ENCODE measurements around the gene NECTIN2. TPM values are rescaled to one million over a fixed set of nuclear protein-coding genes. Genes with fewer than 3 reads are reported as not detected.

NECTIN2 gene
- total and polyA plus RNA-seq, 4 donors = 49.4 to 77.5 (median 55.5) TPM

DNA sequence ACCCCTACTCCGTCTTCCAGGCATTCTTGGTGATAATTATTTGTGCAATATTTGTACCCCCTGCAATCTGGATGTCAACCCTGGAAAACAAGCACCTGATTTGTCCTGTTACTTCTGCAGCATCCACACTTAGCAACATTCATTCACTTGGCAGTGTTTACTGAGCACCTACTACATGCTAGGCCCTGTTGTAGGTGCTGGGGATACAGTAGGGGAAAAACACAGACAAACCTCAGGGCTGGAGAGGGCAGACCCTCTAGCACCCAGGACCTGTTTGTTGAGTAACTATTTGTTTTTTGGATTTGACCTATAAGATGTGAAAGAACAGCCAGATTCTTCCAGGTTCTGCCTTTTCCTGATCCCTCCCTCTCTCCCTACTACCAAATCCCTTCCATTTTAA lies 9.5 kb downstream of the NECTIN2 start:
- H3K27me3 ChIP-seq (ENCODE audit: control insufficient read depth in 4 of 4, insufficient read depth in 4 of 4, low read length in 3 of 4) = no peaks in the 10 kb centered on the region
- WGBS = 96% methylated on average over 1 of the region's 1 CpG
- peaks cover 14 to 58% (median 45%) of the 10 kb centered on the region in 4 donors for H3K4me1 ChIP-seq (ENCODE audit: control insufficient read depth in 4 of 4, insufficient read depth in 4 of 4, low read length in 3 of 4)
- no peak overlapping the region for H3K9ac ChIP-seq (ENCODE audit: low read depth in 1 of 2, low read length in 2 of 2)
- no peak for DNase-seq (ENCODE audit: low spot score)
- H3K36me3 ChIP-seq (ENCODE audit: control insufficient read depth in 4 of 4, insufficient read depth in 3 of 4, low read depth in 1 of 4, low read length in 3 of 4) = peaks cover 0 to 2% (median 0%) of the 10 kb centered on the region in 4 donors
- no peak overlapping the region for H3K4me3 ChIP-seq (ENCODE audit: low read depth in 1 of 3, low read length in 3 of 3)
- TF ChIP-seq JUND (IDR thresholded peaks at IDR 0.05) (no peak), FOXA1 (IDR thresholded peaks at IDR 0.05) (no peak), TAF1 (conservative IDR thresholded peaks at IDR 0.05) (no peak), RAD21 (IDR thresholded peaks at IDR 0.05) (no peak), SP1 (IDR thresholded peaks at IDR 0.05) (no peak), HNF4A (conservative IDR thresholded peaks at IDR 0.05) (no peak), HNF4G (IDR thresholded peaks at IDR 0.05) (no peak), YY1 (IDR thresholded peaks at IDR 0.05) (no peak), NR2F2 (IDR thresholded peaks at IDR 0.05) (no peak), GABPA (IDR thresholded peaks at IDR 0.05 in 1 of 2, conservative IDR thresholded peaks at IDR 0.05 in 1 of 2) (no peak)
- TF ChIP-seq, protein P1, sequence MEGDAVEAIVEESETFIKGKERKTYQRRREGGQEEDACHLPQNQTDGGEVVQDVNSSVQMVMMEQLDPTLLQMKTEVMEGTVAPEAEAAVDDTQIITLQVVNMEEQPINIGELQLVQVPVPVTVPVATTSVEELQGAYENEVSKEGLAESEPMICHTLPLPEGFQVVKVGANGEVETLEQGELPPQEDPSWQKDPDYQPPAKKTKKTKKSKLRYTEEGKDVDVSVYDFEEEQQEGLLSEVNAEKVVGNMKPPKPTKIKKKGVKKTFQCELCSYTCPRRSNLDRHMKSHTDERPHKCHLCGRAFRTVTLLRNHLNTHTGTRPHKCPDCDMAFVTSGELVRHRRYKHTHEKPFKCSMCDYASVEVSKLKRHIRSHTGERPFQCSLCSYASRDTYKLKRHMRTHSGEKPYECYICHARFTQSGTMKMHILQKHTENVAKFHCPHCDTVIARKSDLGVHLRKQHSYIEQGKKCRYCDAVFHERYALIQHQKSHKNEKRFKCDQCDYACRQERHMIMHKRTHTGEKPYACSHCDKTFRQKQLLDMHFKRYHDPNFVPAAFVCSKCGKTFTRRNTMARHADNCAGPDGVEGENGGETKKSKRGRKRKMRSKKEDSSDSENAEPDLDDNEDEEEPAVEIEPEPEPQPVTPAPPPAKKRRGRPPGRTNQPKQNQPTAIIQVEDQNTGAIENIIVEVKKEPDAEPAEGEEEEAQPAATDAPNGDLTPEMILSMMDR (IDR thresholded peaks at IDR 0.05; ENCODE audit: low read depth, low read length, missing input control) = no peak
- TF ChIP-seq, protein P2, sequence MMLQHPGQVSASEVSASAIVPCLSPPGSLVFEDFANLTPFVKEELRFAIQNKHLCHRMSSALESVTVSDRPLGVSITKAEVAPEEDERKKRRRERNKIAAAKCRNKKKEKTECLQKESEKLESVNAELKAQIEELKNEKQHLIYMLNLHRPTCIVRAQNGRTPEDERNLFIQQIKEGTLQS (IDR thresholded peaks at IDR 0.05) = no peak
- TF ChIP-seq, protein P3, sequence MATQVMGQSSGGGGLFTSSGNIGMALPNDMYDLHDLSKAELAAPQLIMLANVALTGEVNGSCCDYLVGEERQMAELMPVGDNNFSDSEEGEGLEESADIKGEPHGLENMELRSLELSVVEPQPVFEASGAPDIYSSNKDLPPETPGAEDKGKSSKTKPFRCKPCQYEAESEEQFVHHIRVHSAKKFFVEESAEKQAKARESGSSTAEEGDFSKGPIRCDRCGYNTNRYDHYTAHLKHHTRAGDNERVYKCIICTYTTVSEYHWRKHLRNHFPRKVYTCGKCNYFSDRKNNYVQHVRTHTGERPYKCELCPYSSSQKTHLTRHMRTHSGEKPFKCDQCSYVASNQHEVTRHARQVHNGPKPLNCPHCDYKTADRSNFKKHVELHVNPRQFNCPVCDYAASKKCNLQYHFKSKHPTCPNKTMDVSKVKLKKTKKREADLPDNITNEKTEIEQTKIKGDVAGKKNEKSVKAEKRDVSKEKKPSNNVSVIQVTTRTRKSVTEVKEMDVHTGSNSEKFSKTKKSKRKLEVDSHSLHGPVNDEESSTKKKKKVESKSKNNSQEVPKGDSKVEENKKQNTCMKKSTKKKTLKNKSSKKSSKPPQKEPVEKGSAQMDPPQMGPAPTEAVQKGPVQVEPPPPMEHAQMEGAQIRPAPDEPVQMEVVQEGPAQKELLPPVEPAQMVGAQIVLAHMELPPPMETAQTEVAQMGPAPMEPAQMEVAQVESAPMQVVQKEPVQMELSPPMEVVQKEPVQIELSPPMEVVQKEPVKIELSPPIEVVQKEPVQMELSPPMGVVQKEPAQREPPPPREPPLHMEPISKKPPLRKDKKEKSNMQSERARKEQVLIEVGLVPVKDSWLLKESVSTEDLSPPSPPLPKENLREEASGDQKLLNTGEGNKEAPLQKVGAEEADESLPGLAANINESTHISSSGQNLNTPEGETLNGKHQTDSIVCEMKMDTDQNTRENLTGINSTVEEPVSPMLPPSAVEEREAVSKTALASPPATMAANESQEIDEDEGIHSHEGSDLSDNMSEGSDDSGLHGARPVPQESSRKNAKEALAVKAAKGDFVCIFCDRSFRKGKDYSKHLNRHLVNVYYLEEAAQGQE (IDR thresholded peaks at IDR 0.05) = no peak
- TF ChIP-seq, protein P4, sequence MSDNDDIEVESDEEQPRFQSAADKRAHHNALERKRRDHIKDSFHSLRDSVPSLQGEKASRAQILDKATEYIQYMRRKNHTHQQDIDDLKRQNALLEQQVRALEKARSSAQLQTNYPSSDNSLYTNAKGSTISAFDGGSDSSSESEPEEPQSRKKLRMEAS (IDR thresholded peaks at IDR 0.05) = no peak
- H3K27ac ChIP-seq (ENCODE audit: low read depth in 1 of 2, low read length in 2 of 2) = no peak overlapping the region
- no peaks in the 10 kb centered on the region for H3K9me3 ChIP-seq (ENCODE audit: control insufficient read depth in 4 of 4, low read length in 3 of 4)

DNA sequence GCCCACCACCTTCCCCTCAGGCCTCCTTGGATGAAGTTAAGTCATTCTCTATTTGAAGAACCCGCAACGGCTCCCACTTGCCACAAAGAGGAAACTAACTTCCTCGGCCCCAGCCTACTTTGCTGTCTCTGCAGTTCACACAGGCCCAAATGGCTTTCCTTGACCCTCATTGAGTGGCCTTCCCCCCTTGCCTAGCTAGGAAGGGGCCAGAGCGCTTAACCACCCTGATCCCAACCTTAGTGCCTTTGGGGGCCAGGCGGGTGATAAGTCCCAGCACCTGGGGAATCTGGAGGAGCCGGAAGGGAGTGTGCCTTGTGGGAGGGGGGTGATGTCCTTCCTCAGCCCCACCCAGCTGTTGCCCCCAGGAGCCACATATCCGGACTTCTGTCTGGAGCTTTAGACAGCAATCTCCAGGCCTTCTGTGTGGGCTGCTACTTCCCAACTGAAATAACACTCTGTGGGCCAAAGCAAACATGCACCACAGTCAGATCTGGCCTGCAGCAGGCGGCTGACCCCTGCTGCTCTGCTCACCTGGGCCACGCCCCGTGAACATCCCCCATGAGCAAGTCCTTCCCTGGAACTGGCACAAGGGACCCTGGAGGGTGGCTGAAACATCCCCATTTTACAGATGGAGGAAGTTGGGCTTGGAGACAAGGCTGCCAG lies 10.5 kb downstream of the NECTIN2 start:
- WGBS = 44% methylated on average over 10 of the region's 10 CpGs
- Histone ChIP-seq H3K27ac (ENCODE audit: low read depth in 1 of 2, low read length in 2 of 2) (peak overlapping the region; percentile 60 to 64), H3K4me1 (ENCODE audit: control insufficient read depth in 4 of 4, insufficient read depth in 4 of 4, low read length in 3 of 4) (peaks cover 14 to 59% (median 50%) of the 10 kb centered on the region in 4 donors), H3K36me3 (ENCODE audit: control insufficient read depth in 4 of 4, insufficient read depth in 3 of 4, low read depth in 1 of 4, low read length in 3 of 4) (peaks cover 0 to 2% (median 0%) of the 10 kb centered on the region in 4 donors), H3K9me3 (ENCODE audit: control insufficient read depth in 4 of 4, low read length in 3 of 4) (no peaks in the 10 kb centered on the region), H3K4me3 (ENCODE audit: low read depth in 1 of 3, low read length in 3 of 3) (no peak overlapping the region), H3K27me3 (ENCODE audit: control insufficient read depth in 4 of 4, insufficient read depth in 4 of 4, low read length in 3 of 4) (no peaks in the 10 kb centered on the region), H3K9ac (ENCODE audit: low read depth in 1 of 2, low read length in 2 of 2) (no peak overlapping the region)
- no peak for DNase-seq (ENCODE audit: low spot score)
- TF ChIP-seq, protein P4 (IDR thresholded peaks at IDR 0.05) = peak; percentile 48
- no peak for TF ChIP-seq TAF1 (conservative IDR thresholded peaks at IDR 0.05)
- TF ChIP-seq, protein P1 (IDR thresholded peaks at IDR 0.05; ENCODE audit: low read depth, low read length, missing input control) = no peak
- no peak for TF ChIP-seq GABPA (IDR thresholded peaks at IDR 0.05 in 1 of 2, conservative IDR thresholded peaks at IDR 0.05 in 1 of 2)
- TF ChIP-seq RXRA (IDR thresholded peaks at IDR 0.05) = peak; percentile 67 to 70
- TF ChIP-seq SP1 (IDR thresholded peaks at IDR 0.05) = peak; percentile 44
- TF ChIP-seq, protein P5, sequence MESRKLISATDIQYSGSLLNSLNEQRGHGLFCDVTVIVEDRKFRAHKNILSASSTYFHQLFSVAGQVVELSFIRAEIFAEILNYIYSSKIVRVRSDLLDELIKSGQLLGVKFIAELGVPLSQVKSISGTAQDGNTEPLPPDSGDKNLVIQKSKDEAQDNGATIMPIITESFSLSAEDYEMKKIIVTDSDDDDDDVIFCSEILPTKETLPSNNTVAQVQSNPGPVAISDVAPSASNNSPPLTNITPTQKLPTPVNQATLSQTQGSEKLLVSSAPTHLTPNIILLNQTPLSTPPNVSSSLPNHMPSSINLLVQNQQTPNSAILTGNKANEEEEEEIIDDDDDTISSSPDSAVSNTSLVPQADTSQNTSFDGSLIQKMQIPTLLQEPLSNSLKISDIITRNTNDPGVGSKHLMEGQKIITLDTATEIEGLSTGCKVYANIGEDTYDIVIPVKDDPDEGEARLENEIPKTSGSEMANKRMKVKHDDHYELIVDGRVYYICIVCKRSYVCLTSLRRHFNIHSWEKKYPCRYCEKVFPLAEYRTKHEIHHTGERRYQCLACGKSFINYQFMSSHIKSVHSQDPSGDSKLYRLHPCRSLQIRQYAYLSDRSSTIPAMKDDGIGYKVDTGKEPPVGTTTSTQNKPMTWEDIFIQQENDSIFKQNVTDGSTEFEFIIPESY (IDR thresholded peaks at IDR 0.05) = no peak
- no peak for TF ChIP-seq FOXA1 (IDR thresholded peaks at IDR 0.05)
- TF ChIP-seq NR2F2 (IDR thresholded peaks at IDR 0.05) = peak; percentile 22
- peak in 1 of 2 donors; percentile 25 for TF ChIP-seq RAD21 (IDR thresholded peaks at IDR 0.05)

Data from liver (tissue), 9 donors.